Esophagus squamous epithelium (tissue), 4 donors: Measurements from ENCODE around the gene UTP4.

Source experiments
- CTCF ChIP-seq, 6 experiments: fragments of 450-650 bp in 4 of 6; fragments of 200-600 bp in 2 of 6; sonication (generic) in 2 of 6; IDR thresholded peaks; one replicate each; pipeline ENCODE4 v1.5.1; 2016 to 2019; ENCODE audit warnings: antibody characterized with exemption in 6 of 6, mild to moderate bottlenecking in 4 of 6, moderate library complexity in 4 of 6
- POLR2A ChIP-seq, 4 donors: fragments of 450-650 bp; IDR thresholded peaks; one replicate each; pipeline ENCODE4 v1.6.1; 2017; ENCODE audit warnings: antibody characterized with exemption in 4 of 4, mild to moderate bottlenecking in 4 of 4, moderate library complexity in 3 of 4

- no peak for TF ChIP-seq CTCF (IDR thresholded peaks at IDR 0.05)
- no peak for TF ChIP-seq POLR2A (IDR thresholded peaks at IDR 0.05)
Observed at GRCh38 chr16:69141936-69142335, 9.5 kb downstream of the UTP4 start.
